Endodermal cell (in vitro differentiated cells): ENCODE measurements around the gene ARL16. TPM values are rescaled to one million over a fixed set of nuclear protein-coding genes. Genes with fewer than 3 reads are reported as not detected.

Experiments used
- DNase-seq: peaks from one replicate; pipeline ENCODE4 v3.0.0-alpha.2; 2017
- H3K27ac ChIP-seq: 2 replicates; pipeline ENCODE4 v1.5.1; 2013; ENCODE audit warnings: mild to moderate bottlenecking, low read depth, low read length, moderate library complexity
- H3K27me3 ChIP-seq: 2 replicates; pipeline ENCODE4 v1.6.1; 2013; ENCODE audit warnings: mild to moderate bottlenecking, low read length, moderate library complexity; ENCODE audit not compliant: insufficient read depth, control insufficient read depth, poor library complexity, severe bottlenecking
- H3K36me3 ChIP-seq: 2 replicates; pipeline ENCODE4 v1.7.0; 2013; ENCODE audit warnings: mild to moderate bottlenecking, low read length, moderate library complexity; ENCODE audit not compliant: control insufficient read depth, insufficient read depth
- H3K4me1 ChIP-seq: one replicate; pipeline ENCODE4 v1.7.0; 2013; ENCODE audit warnings: low read length; ENCODE audit not compliant: control insufficient read depth, insufficient read depth
- H3K4me3 ChIP-seq: 2 replicates; pipeline ENCODE4 v1.5.1; 2013; ENCODE audit warnings: mild to moderate bottlenecking, low read length, moderate library complexity
- H3K9ac ChIP-seq: 2 replicates; pipeline ENCODE4 v1.6.1; 2013; ENCODE audit warnings: mild to moderate bottlenecking, low read length, moderate library complexity; ENCODE audit not compliant: poor library complexity, severe bottlenecking; ENCODE audit errors: extremely low read depth
- H3K9me3 ChIP-seq: 2 replicates; pipeline ENCODE4 v1.6.1; 2013; ENCODE audit warnings: mild to moderate bottlenecking, low read length, moderate library complexity; ENCODE audit not compliant: control insufficient read depth
- H3K27ac Mint-ChIP-seq: 2 replicates; pipeline ENCODE4 v1.8.0; 2020; ENCODE audit warnings: mixed read lengths
- H3K27me3 Mint-ChIP-seq: 2 replicates; pipeline ENCODE4 v1.8.0; 2021; ENCODE audit warnings: mild to moderate bottlenecking, mixed read lengths; ENCODE audit not compliant: insufficient read depth
- H3K36me3 Mint-ChIP-seq: 2 replicates; pipeline ENCODE4 v1.8.0; 2020; ENCODE audit warnings: low read depth, mixed read lengths
- H3K4me1 Mint-ChIP-seq: 2 replicates; pipeline ENCODE4 v1.8.0; 2020; ENCODE audit warnings: mixed read lengths
- H3K4me3 Mint-ChIP-seq: 2 replicates; pipeline ENCODE4 v1.8.0; 2020; ENCODE audit warnings: mild to moderate bottlenecking, moderate library complexity, mixed read lengths
- H3K9me3 Mint-ChIP-seq: 2 replicates; pipeline ENCODE4 v1.8.0; 2020; ENCODE audit warnings: mild to moderate bottlenecking, mixed read lengths
- CTCF ChIP-seq: fragments of 200-600 bp; sonication (generic); conservative IDR thresholded peaks from 2 replicates; pipeline ENCODE4 v1.5.0; 2021; ENCODE audit warnings: antibody characterized with exemption, mild to moderate bottlenecking
- WGBS, 2 experiments: methylation state at CpG; one replicate each; pipeline versions ENCODE4 v1.1.5 to v1.1.7; 2013; ENCODE audit warnings: missing lambda C conversion rate in 2 of 2, mixed read lengths in 1 of 2; ENCODE audit not compliant: insufficient coverage in 1 of 2, insufficient read length in 1 of 2; 5-methylcytosine and 5-hydroxymethylcytosine counted together
- total RNA-seq, 2 donors: library from RNA; stranded (reverse); fragmentation: NEBNext Ultra II Directional in 1 of 2; extraction: Animal tissue kit (Norgen Biotek cat#: 25700) in 1 of 2; gene quantifications; 2 replicates in 1 of 2; 3 replicates in 1 of 2; pipeline ENCODE4 v1.2.1, GENCODE V29; 2021

ARL16 gene
- total RNA-seq, 2 donors from 2014 or later, result 41.2 to 47.8 TPM

GRCh38 chr17:81701288-81702071 lies 17.9 kb upstream of the ARL16 start:
- peaks cover 66% of the 10 kb centered on the region for H3K36me3 ChIP-seq
- H3K36me3 Mint-ChIP-seq, result peaks cover 64% of the 10 kb centered on the region

GRCh38 chr17:81700353-81701287 lies 17.0 kb upstream of the ARL16 start:
- Mint-ChIP-seq H3K27me3 (no peaks in the 10 kb centered on the region), H3K4me1 (peaks cover 7% of the 10 kb centered on the region), H3K27ac (peak overlapping the region; percentile 74), H3K36me3 (peaks cover 57% of the 10 kb centered on the region), H3K9me3 (no peaks in the 10 kb centered on the region), H3K4me3 (peak overlapping the region; percentile 92)
- no peak for TF ChIP-seq CTCF
- Histone ChIP-seq H3K9ac (no peak overlapping the region), H3K4me3 (no peak overlapping the region), H3K27me3 (no peaks in the 10 kb centered on the region), H3K27ac (no peak overlapping the region), H3K9me3 (no peaks in the 10 kb centered on the region), H3K36me3 (peaks cover 62% of the 10 kb centered on the region), H3K4me1 (no peaks in the 10 kb centered on the region)
- WGBS, 2 experiments, result 94 to 95% methylated on average over 13 to 25 of the region's 25 CpGs
- DNase-seq, result no peak

More at GRCh38 chr17:81701288-81702071, 17.9 kb upstream of the ARL16 start:
- H3K4me3 Mint-ChIP-seq, result peak overlapping the region; percentile 92
- Histone ChIP-seq H3K9ac (peak overlapping the region; percentile 99), H3K4me3 (peak overlapping the region; percentile 98), H3K27ac (no peak overlapping the region), H3K4me1 (no peaks in the 10 kb centered on the region), H3K9me3 (no peaks in the 10 kb centered on the region), H3K27me3 (no peaks in the 10 kb centered on the region)
- H3K27me3 Mint-ChIP-seq, result no peaks in the 10 kb centered on the region
- WGBS, 2 experiments, result 88 to 90% methylated on average over 18 to 23 of the region's 23 CpGs
- no peaks in the 10 kb centered on the region for H3K9me3 Mint-ChIP-seq
- no peak for DNase-seq
- TF ChIP-seq CTCF, result peak; percentile 13
- H3K4me1 Mint-ChIP-seq, result peaks cover 7% of the 10 kb centered on the region
- peak overlapping the region; percentile 74 for H3K27ac Mint-ChIP-seq

- no peak overlapping the region for H3K4me3 ChIP-seq
- WGBS, 2 experiments, result 93 to 95% methylated on average over 22 to 25 of the region's 25 CpGs
- H3K9me3 ChIP-seq, result no peaks in the 10 kb centered on the region
- H3K4me1 ChIP-seq, result no peaks in the 10 kb centered on the region
- peaks cover 59% of the 10 kb centered on the region for H3K36me3 ChIP-seq
- peaks cover 7% of the 10 kb centered on the region for H3K4me1 Mint-ChIP-seq
- peak overlapping the region; percentile 54 for H3K27ac Mint-ChIP-seq
- no peak for DNase-seq
- H3K9me3 Mint-ChIP-seq, result no peaks in the 10 kb centered on the region
- H3K36me3 Mint-ChIP-seq, result peaks cover 51% of the 10 kb centered on the region
- no peaks in the 10 kb centered on the region for H3K27me3 Mint-ChIP-seq
- no peak overlapping the region for H3K27ac ChIP-seq
- H3K27me3 ChIP-seq, result no peaks in the 10 kb centered on the region
- no peak overlapping the region for H3K9ac ChIP-seq
- TF ChIP-seq CTCF, result no peak
- H3K4me3 Mint-ChIP-seq, result no peak overlapping the region
Measured at GRCh38 chr17:81697261-81698044, 13.9 kb upstream of the ARL16 start.
